ENCODE results near the gene PARP16.
"Not testable (repeated sequence)": the region's sequence is repeated elsewhere in the genome, so short reads cannot be mapped to it uniquely, and the experiment has no call there.

PARP16 gene

DNA sequence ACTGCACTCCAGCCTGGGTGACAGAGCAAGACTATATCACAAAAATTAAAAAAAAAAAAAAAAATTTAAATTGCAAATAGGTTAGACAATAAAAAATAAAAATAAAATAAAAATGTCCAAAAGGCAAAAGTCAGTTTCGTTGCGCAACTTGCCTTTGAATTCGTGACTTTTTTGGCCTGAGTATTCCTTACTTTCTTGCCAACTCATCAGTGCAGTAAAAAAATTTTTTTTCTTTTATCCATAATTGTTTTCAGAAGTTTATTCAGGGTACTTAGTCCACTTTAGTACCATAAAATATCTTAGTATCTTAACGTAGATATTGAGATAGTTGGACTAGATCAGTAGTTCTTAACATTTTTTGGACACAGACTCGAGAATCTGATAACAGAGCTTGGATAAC is 53.0 kb downstream of the PARP16 start:
- TF ChIP-seq EZH2phosphoT487 (IDR thresholded peaks at IDR 0.05; ENCODE audit: low read depth) = no peak
- TF ChIP-seq, protein P1, sequence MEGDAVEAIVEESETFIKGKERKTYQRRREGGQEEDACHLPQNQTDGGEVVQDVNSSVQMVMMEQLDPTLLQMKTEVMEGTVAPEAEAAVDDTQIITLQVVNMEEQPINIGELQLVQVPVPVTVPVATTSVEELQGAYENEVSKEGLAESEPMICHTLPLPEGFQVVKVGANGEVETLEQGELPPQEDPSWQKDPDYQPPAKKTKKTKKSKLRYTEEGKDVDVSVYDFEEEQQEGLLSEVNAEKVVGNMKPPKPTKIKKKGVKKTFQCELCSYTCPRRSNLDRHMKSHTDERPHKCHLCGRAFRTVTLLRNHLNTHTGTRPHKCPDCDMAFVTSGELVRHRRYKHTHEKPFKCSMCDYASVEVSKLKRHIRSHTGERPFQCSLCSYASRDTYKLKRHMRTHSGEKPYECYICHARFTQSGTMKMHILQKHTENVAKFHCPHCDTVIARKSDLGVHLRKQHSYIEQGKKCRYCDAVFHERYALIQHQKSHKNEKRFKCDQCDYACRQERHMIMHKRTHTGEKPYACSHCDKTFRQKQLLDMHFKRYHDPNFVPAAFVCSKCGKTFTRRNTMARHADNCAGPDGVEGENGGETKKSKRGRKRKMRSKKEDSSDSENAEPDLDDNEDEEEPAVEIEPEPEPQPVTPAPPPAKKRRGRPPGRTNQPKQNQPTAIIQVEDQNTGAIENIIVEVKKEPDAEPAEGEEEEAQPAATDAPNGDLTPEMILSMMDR (IDR thresholded peaks at IDR 0.05; ENCODE audit: low read depth, low read length) = no peak
- Histone ChIP-seq H3K36me3 (replicated peaks; ENCODE audit: low read depth, low read length) (no peaks in the 10 kb centered on the region), H3K4me2 (ENCODE audit: low read length) (no peak overlapping the region), H3K4me3 (ENCODE audit: low read length) (no peak overlapping the region), H3K27ac (ENCODE audit: low read length) (no peak overlapping the region), H3K79me2 (ENCODE audit: low read length) (no peaks in the 10 kb centered on the region), H4K20me1 (ENCODE audit: insufficient read depth, low read length) (no peaks in the 10 kb centered on the region), H2AFZ (ENCODE audit: low read depth, low read length) (no peak overlapping the region), H3K9me3 (ENCODE audit: insufficient read depth, low read length) (no peaks in the 10 kb centered on the region), H3K4me1 (ENCODE audit: low read length) (peaks cover 8% of the 10 kb centered on the region; the same call in 1 of the 2 replicates), H3K9ac (ENCODE audit: low read length) (no peak overlapping the region), H3K27me3 (ENCODE audit: low read depth, low read length) (no peaks in the 10 kb centered on the region)

DNA sequence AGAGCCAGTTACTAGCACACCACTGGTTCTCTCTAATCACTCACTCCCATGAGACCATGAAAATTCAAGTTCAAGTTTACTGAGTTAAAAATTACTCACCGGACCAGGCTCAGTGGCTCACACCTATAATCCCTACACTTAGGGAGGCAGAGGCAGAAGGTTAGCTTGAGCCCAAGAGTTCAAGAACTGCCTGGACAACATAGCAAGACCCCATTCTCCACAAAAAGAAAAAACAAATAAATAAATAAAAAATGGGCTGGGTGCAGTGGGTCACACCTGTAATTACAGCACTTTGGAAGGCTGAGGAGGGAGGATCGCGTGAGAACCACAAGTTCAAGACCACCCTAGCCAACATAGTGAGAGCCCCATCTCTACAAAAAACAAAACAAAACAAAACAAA is 54.2 kb downstream of the PARP16 start:
- no peak overlapping the region for H3K4me2 ChIP-seq (ENCODE audit: low read length)
- no peak for TF ChIP-seq EZH2phosphoT487 (IDR thresholded peaks at IDR 0.05; ENCODE audit: low read depth)
- TF ChIP-seq, protein P1 (IDR thresholded peaks at IDR 0.05; ENCODE audit: low read depth, low read length) = no peak
- no peaks in the 10 kb centered on the region for H3K27me3 ChIP-seq (ENCODE audit: low read depth, low read length)

DNA sequence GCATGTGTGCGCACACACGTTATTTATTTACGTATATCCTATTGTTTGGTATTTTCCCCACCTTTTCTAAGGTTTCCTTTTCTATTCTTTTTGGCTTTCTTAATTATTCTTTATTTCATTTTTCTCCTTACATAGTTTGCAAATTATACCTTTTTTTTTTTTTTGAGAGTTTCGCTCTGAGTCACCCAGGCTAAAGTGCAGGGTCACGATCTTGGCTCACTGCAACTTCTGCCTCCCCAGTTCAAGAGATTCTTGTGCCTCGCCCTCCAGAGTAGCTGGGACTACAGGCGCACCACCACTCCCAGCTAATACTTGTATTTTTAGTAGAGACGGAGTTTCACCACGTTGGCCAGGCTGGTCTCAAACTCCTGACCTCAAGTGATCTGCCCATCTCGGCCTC is 55.4 kb downstream of the PARP16 start:
- Histone ChIP-seq H3K4me1 (ENCODE audit: low read length) (peaks cover 8% of the 10 kb centered on the region; the same call in 1 of the 2 replicates), H3K36me3 (replicated peaks; ENCODE audit: low read depth, low read length) (no peaks in the 10 kb centered on the region), H2AFZ (ENCODE audit: low read depth, low read length) (no peak overlapping the region), H4K20me1 (ENCODE audit: insufficient read depth, low read length) (no peaks in the 10 kb centered on the region), H3K4me3 (ENCODE audit: low read length) (no peak overlapping the region), H3K27me3 (ENCODE audit: low read depth, low read length) (no peaks in the 10 kb centered on the region), H3K4me2 (ENCODE audit: low read length) (peak overlapping the region; percentile 25; the same call in 1 of the 2 replicates), H3K9me3 (ENCODE audit: insufficient read depth, low read length) (no peaks in the 10 kb centered on the region), H3K79me2 (ENCODE audit: low read length) (no peaks in the 10 kb centered on the region), H3K9ac (ENCODE audit: low read length) (no peak overlapping the region), H3K27ac (ENCODE audit: low read length) (no peak overlapping the region)
- TF ChIP-seq, protein P1 (IDR thresholded peaks at IDR 0.05; ENCODE audit: low read depth, low read length) = no peak
- TF ChIP-seq EZH2phosphoT487 (IDR thresholded peaks at IDR 0.05; ENCODE audit: low read depth) = no peak

More for the DNA sequence above, 54.2 kb downstream of the PARP16 start:
- no peaks in the 10 kb centered on the region for H3K9me3 ChIP-seq (ENCODE audit: insufficient read depth, low read length)
- no peak overlapping the region for H3K27ac ChIP-seq (ENCODE audit: low read length)
- H3K4me1 ChIP-seq (ENCODE audit: low read length) = peaks cover 8% of the 10 kb centered on the region; the same call in 1 of the 2 replicates
- no peaks in the 10 kb centered on the region for H3K79me2 ChIP-seq (ENCODE audit: low read length)
- no peak overlapping the region for H2AFZ ChIP-seq (ENCODE audit: low read depth, low read length)
- H3K36me3 ChIP-seq (replicated peaks; ENCODE audit: low read depth, low read length) = no peaks in the 10 kb centered on the region
- no peak overlapping the region for H3K4me3 ChIP-seq (ENCODE audit: low read length)
- no peaks in the 10 kb centered on the region for H4K20me1 ChIP-seq (ENCODE audit: insufficient read depth, low read length)
- H3K9ac ChIP-seq (ENCODE audit: low read length) = no peak overlapping the region

DNA sequence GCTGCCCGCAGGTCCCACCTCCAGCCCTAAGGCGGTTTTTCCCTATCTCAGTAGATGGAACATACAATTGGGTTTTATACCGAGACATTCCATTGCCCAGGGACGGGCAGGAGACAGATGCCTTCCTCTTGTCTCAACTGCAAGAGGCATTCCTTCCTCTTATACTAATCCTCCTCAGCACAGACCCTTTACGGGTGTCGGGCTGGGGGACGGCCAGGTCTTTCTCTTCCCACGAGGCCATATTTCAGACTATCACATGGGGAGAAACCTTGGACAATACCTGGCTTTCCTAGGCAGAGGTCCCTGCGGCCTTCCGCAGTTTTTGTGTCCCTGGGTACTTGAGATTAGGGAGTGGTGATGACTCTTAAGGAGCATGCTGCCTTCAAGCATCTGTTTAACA is 59.8 kb downstream of the PARP16 start:
- H2AFZ ChIP-seq (ENCODE audit: low read depth, low read length); H3K27ac ChIP-seq (ENCODE audit: low read length); H3K4me1 ChIP-seq (ENCODE audit: low read length): not testable (repeated sequence)

DNA sequence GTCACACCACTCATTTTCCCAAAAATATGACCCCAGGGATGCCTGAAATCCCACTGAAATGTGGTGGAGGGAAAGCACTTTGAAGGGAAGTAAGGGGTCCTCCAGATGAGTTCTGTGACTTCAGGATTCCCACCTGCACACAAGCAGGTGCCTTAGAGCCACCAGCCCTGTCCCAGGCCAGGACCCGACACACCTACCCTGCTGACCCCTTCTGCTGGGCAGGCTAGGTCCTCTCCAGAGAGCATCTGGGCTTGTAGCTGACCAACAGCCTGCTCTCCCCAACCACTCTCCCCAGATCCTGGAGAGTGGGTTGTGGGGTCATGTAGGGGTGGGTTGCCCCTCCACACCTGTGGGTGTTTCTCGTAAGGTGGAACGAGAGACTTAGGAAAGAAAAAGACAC is 60.5 kb downstream of the PARP16 start:
- Histone ChIP-seq H3K4me3 (ENCODE audit: low read length) (no peak overlapping the region), H3K36me3 (replicated peaks; ENCODE audit: low read depth, low read length) (no peaks in the 10 kb centered on the region), H3K27me3 (ENCODE audit: low read depth, low read length) (peaks cover 3% of the 10 kb centered on the region; the same call in 1 of the 2 replicates), H3K27ac (ENCODE audit: low read length) (no peak overlapping the region), H3K4me2 (ENCODE audit: low read length) (no peak overlapping the region), H3K9ac (ENCODE audit: low read length) (no peak overlapping the region), H3K79me2 (ENCODE audit: low read length) (no peaks in the 10 kb centered on the region), H3K4me1 (ENCODE audit: low read length) (peaks cover 3% of the 10 kb centered on the region; the same call in 1 of the 2 replicates), H2AFZ (ENCODE audit: low read depth, low read length) (no peak overlapping the region), H3K9me3 (ENCODE audit: insufficient read depth, low read length) (no peaks in the 10 kb centered on the region), H4K20me1 (ENCODE audit: insufficient read depth, low read length) (no peaks in the 10 kb centered on the region)
- no peak for TF ChIP-seq EZH2phosphoT487 (IDR thresholded peaks at IDR 0.05; ENCODE audit: low read depth)
- TF ChIP-seq, protein P1 (IDR thresholded peaks at IDR 0.05; ENCODE audit: low read depth, low read length) = no peak

More for the DNA sequence above, 59.8 kb downstream of the PARP16 start:
- not testable (repeated sequence) for H3K9ac ChIP-seq (ENCODE audit: low read length); H3K27me3 ChIP-seq (ENCODE audit: low read depth, low read length); H3K9me3 ChIP-seq (ENCODE audit: insufficient read depth, low read length); H4K20me1 ChIP-seq (ENCODE audit: insufficient read depth, low read length); H3K79me2 ChIP-seq (ENCODE audit: low read length); H3K4me2 ChIP-seq (ENCODE audit: low read length); H3K4me3 ChIP-seq (ENCODE audit: low read length); H3K36me3 ChIP-seq (replicated peaks; ENCODE audit: low read depth, low read length)
